NCI-H1930 (cell line): ENCODE measurements around the gene EPHA4.
"Not testable (repeated sequence)": the region's sequence is repeated elsewhere in the genome, so short reads cannot be mapped to it uniquely, and the experiment has no call there.

Experiments
- DNase-seq, 2 experiments: peaks; one replicate each; lab custom pipeline; 2025; lab: John Stamatoyannopoulos, UW

The EPHA4 gene

DNA sequence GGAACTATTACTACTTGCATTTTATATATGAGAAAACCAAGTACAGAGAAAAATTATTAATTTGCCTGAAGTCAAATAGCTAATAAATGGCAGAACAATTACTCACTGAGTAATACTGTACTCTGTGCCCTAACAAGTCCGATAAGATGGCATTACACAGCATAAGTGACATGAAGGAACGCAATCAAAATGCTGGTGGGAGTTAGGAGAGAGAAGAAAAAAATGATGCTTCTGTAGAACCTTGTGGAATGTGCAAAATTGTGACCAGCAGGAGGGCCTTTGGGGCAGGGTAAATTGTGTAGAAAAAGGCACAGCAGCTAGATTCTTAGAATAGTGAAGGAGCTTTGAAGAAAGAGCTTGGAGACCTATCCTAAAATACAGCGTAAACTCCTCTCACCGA is 32.9 kb downstream of the EPHA4 start:
- no peak for DNase-seq

DNA sequence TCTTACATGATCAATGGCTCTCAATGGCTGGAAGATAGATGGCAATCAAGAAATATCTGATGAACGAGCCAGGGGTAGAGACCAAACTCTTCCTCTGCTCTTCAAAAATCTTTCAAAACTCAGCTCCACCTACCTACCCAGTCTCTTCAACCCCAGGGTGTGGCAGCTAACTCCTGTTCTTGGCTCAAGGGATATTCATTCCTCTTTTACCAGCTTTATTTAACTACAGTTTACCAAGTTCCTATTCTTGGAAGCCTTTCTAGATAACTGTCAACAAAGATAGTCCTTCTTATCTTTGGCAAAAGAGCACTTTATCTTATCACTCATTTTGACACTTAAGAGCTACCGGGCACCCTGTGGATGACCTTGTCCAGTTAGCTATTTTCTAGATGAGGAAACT is 36.3 kb downstream of the EPHA4 start:
- DNase-seq: no peak

DNA sequence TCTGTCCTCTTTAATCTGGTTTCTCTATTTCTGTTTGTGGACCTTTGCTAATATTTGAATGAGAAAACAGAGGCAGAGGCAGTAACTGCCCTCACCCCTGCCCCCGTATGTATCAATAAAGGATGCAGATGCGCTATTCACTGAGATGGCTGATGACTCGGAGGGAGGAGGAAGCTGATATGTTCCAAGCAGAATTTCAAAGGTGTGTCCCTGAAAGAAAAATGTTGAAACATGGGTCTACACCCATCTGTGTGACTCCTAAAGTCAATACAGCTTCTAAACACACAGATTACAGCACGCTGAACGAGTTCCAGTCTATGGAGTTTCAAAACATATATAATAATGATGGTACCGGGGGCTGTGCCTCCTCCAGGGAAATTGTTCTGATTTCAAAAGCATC is 38.8 kb downstream of the EPHA4 start:
- no peak for DNase-seq

DNA sequence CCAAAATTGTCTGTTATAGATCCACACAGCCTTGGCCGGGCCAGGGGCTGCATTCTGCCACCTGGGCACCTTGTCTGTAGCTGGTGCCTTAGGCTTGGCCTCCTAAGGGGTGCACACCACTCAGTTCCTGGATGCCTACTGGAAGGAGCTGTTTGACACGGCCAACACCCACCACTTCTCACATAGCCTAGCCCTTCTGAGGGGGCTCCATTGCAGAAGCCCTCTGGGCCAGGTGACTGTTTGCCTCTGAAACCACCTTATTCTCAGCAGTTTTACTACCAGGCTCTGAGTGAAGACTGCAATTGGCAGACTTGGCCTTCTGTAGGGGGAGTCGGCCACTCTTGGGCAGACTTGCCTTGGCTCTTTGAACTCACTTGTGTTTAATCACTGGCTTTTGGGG is 39.5 kb downstream of the EPHA4 start:
- DNase-seq: no peak

DNA sequence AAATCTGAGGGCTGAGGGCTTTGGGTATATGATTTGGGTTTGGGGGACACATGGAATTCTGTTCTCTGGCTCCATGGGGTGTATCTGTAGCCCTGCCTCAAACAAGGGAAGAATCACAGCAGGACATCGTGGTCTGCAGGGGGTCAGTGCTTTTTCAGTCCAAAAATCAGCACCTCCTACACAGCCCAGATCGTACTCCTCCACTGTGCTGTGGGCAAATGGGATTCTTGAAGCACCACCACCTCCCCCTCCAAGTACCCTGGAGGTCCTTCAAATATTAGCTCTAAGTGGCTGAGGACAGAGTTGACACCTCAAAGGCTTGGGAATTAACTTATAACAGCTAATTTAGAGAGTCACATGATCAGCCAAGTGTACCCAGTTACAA is 41.5 kb downstream of the EPHA4 start:
- no peak for DNase-seq

DNA sequence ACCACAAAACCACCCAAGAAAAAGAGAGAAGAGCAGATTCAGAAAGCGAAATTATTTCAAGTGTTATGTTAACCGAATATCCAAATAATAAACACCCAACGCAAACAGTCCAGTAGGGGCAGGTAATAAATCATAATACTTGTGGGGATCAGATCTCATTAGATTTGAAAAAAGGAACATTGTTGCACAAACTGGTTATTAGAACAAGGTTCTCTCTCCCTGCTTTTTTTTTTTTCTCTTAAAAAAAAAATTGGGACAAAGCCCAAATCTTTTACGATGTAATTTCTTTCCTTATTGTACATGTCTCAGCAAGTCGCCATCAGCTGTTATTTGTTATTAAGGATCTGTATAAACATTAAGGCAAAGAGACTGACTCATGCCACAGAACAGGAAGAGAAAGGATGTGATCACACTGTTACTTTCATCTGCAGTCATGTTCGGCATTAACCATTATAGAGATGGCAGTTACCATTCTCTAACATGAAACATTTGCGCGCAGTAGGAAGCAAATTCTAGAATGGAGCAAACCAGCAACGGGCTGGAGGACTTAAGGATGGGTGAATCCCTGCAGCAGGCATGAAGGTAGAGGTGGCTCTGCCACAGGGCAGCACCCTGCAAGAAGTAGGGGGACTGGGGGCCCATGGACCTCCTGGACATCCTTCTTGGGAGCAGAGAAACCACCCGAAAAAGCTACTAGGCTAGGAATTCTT is 42.0 kb downstream of the EPHA4 start:
- no peak for DNase-seq

DNA sequence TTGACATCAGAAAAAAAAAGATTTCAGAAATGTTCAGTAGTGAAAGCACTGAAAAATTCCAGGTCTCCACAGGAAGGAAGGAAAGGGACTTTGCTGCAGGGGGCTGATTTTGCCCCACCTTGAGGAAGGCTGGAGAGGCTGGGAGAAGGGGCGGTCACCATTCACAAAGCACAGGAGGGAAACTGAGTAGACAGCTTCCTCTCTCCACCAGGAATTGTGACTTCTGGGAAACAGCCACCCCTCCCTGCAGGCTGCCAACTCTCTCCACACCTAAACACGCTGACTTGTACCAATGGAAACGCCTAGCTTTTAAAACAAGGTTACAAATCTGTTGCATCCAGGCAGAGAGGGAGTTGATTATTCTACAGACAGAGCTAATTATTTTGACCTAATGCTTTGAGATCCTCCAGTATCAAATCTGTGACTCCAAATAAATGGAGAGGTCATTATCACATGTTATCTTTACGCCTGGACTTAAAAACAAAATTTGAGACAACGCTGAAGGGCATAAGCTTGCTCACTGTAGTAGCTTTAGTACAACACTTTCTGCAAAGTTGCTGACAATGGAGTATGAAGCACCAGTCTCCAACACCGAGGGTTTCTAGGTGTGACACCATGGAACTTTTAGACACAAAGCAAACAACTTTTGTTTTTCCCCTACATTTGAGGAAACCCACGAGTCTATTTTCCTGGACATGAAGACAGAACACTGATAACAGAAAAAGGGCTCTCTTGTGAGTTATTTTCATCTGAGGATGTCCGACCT is 42.7 kb downstream of the EPHA4 start:
- no peak for DNase-seq

DNA sequence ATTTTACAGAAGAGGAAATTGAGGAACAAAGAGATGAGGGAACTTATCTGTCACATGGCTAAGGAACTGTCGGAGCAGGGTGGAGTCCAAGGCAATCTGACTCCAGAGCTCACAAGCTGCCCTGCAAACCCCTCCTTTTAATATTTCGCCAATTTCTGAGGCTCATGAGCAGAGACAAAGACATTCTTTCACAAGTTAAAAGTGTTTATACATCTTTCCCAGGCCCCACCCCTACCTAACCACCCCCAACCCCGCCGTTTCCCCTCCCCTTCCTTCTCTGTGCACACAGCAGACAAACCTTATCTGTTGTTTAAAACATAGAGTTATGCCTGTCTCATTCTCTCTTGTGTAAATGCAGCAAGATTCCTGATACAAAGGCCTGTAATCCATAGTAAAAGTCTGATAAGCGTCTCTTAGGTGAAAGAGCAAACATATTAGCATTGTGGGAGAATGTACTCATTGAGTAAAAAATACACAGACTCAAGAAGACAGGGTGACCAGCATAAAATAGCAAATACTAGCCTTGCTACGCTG is 44.3 kb downstream of the EPHA4 start:
- no peak for DNase-seq

DNA sequence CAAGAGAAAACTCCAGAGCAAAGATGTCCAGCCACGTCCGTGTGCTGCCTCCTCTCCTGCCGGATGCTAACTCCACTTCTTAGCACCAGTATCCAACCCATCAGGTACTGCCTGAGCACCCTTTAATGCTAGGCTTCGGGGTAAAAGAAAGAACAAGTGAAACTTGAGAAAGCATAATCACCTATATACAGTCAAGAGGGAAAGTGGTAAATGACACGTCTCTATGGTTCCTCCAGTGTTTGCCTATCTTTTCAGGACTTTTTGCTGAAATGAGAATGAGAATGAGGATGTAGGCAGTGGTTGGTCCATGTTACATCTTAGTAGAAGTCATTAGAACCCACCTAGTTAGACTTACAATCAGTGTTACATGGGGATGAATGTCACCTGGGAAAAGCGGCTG is 47.9 kb downstream of the EPHA4 start:
- DNase-seq: no peak

DNA sequence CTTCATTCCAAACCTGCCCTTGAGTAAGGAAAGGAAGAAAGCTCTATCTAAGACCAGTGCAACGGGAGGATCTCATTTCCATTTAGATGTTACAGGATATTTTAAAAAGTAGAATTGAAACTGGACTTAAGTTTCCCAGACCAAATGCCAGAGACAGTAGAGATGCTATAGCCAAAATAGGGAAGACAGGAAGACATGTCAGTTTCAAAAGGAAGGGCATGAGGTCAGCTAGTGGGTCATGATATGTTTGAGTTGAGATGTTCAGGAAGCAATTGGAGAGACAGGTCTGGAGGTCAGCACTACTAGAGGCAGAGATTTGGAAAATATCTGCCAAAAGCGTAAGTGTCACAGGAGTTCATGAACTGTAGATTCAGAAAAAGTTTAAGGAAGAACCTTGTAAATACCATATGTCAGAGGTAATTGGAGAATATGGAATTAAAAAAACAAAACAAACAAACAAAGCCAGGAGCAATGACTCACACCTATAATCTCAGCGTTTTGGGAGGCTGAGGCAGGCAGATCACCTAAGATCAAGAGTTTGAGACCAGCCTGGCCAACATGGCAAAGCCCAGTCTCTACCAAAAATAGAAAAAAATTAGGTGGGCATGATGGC is 50.8 kb downstream of the EPHA4 start:
- no peak for DNase-seq

DNA sequence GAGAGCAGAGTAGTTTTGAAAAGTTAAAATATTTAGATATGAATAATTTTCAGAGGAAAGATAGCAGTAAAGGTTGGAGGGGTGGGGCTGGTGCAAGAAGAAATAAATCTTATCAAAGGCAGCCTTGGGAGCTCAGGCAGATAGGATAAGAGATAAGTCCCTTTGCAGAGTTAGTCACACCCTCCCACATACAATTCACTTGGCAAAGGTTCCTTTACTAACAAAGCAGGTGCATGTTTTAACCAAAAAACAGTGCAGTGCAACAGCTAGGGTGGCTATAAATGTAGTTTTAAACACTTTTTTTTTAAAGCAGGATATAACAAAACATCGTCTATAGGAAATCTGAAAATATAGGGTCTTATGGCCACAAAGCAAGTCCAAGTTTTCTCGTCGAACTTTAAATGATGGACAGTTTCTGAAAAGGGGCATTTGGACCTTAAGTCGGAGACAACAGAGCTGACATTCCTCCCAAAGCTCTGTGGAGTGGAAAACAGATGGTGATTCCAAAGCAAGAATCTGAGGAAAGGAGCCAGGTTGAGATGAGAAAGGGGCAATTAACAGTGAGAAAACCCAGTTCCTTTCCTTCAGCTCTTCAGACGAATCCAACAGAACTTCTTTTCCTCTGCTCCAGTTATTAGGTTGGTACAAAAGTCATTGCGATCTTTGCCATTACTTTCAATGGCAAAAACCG is 53.0 kb downstream of the EPHA4 start:
- DNase-seq: no peak

DNA sequence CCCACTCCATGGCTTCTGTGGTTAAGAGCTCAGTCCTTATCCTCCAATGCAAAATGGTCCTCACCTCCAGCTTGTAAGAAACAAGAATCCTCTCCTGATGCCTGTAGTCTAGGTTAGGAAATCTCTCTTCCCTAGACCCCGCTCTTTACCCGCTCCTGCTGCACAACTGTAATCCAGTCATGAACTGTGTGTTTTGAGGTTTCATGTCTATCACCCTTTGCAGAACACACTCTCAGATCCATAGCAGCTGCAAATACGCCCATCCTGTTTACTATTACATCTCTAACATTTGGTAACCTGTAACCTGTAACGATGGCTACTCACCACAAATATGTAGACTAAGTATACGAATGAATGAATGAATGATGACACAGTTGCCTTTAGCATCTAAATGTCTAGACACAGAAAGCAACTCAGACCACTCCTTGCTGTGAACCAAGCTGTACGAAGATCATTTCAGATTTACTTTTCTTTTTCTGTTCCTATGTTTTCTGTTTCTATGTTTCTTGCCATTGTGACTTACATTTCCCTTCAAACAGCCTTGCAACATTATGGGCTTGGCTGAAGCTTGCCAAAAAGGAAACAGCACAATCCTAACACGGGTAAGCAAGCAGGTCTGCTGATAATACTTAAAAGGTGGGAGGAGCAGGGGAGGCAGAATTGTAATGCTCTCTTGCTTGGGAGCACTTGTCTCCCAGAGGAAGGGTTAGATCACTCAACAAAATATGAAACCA is 53.7 kb downstream of the EPHA4 start:
- DNase-seq: no peak

DNA sequence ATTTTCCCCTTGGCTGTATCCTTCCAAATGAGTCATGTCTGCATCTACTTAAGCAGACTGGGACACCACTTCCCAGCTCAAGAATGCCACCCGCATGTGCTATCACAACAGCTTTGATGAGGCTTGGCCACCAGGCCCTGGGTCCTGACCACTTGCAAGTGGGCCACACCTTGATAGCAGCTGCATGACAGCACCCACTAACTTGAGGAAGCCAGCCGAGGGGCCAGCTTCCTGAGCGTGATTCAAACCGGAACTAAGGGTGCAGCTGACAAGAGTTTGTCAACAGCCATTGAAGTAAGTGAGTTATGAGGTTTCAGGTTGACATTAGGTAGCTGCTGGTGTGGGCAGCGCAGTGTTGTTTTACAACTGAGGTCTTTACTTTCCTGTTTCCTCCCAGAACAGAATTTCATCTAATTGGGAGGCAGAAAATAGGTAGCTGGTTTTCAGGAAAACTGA is 54.4 kb downstream of the EPHA4 start:
- no peak for DNase-seq

DNA sequence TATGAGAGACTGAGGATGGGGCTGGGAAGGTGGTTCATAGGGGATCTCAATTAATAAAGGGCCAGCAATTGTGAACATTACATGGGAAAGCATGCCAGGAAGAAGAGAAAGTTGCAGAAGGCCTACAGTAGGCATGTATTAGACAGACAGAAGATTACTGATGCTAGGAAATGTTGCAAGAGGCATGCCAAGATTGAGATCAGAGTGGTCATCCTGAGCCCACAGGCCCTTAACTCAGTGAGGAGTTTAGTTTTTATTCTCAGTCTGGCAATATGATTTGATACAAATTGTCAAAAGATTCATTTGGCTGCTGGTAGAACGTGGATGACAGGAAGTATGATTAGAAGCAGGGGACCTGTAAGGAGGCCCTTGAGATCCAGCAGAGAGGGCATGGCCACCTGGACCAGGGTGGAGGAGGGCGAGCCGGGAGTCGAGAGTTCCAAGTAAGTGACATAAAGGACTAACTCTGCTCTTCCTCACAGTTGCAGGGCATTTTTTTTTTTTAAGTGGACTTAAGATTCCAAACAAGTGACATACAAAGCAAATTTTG is 54.9 kb downstream of the EPHA4 start:
- no peak for DNase-seq

DNA sequence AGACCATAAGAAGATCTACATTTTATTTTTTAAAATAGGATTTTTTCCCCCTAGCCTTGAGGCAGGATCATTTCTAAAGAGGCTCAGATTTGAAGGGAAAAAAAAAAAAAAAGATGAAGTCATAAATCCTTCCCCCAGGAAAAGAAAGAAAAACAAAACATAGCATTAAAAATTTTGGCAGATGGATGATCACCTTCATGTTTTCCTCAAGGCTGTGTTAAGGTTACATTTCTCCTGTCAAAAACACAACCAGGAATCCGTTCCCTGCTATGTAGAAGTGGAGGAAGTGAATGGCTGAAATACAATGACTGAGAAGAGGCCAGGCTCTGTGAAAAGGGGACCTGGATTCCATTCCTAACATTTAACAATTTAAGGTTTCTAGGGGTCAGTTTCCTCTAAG is 56.2 kb downstream of the EPHA4 start:
- DNase-seq: no peak

DNA sequence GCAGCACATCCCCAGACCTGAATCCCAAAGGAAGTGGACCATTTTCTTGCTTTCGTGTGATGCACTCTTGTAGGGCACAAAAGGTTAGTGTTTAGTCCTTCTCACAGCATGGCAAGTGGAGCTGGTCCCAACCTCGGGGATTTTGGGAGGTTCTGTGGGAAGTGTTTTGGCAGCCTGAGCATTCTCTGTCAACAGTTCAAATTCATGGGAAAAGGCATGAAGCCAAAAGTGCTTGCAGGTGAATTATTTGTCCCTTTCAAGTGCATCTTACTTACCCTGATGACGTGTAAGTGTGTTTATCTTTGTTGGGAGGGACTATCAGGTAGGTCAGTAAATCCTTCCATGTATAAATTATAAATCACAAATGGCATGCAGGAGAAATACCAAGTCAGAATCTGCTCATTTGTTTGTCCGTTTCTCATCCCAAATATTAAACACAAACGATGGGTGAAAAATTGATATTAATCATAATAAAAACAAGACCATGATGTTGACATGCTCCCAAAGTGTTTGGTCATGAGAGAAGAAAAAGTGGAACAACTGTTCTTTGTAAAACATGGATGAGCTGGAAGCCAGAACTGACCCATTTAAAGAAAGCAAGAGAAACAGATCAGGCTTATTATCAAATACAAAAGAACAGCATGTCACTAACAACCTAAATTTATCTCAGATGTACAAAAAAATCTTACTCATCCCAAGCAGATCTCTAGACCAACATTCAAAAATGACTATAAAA is 57.6 kb downstream of the EPHA4 start:
- no peak for DNase-seq

DNA sequence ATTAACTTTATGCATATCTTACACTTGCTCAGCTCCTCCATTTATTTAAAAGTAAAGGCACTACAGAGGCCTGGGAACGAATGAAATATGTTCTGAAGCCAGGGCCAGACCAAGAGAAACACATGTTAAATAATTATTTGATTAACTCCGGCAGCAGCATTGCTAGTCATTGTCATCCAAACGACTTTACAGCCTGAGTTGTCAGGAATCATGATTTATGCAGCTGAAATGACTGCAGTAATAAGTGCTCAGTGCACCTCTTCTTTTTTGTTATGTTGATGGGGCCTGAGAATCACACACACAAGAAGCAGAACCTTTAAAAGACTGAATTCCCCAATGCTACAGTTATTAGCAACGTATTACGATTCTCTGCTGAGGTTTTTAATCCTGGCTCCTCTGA is 58.9 kb downstream of the EPHA4 start:
- no peak for DNase-seq

DNA sequence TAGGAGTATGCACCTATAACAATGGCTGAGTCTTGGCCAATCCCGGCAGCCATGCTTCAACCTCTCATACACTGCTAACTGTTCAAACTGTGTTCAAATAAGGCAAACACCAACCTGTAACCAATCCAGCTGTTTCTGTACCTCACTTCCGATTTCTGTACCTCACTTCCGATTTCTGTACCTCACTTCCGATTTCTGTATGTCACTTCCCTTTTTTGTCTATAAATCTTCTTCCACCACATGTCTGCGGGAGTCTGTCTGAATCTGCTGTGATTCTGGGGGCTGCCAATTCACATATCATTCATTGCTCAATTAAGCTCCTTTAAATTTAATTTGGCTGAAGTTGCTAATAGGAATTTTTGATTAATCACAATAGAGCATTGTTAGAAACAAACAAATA is 60.8 kb downstream of the EPHA4 start:
- not testable (repeated sequence) for DNase-seq

DNA sequence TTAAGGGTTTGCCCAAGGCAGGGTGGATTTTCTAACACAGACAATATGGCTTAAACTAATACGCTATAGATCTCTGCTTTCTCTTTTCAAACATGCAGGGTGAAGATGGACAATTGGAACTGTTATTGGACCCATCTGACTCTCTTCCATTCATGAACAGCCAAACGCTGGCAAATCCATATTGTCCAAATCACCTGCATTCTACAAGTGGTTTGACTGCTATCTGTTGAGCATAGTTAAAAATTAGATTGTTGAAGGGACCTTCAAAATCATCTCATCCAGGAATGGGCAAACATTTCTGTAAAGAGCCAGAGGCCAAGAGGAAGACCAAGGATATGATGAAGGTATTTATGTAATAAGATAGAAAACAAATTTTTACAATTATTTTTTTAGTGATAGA is 65.6 kb downstream of the EPHA4 start:
- DNase-seq: no peak

DNA sequence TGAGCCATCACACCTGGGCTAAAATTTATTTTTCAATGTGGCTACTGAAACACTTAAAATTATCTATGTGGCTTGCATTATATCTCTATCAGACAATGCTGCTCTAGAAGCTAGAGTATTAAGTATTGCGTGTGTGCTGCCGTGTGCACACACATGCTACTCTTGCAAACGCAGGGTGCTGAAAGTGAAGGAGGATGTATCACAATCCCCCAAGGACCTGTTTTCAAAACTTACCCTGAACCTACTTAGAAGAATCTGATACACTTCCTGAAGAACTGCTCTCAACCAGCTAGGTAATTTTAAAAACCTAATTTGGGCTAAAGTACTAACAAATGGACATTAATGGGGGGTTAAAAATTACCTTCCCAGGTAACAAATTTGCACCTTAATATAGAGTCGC is 66.5 kb downstream of the EPHA4 start:
- DNase-seq: no peak

DNA sequence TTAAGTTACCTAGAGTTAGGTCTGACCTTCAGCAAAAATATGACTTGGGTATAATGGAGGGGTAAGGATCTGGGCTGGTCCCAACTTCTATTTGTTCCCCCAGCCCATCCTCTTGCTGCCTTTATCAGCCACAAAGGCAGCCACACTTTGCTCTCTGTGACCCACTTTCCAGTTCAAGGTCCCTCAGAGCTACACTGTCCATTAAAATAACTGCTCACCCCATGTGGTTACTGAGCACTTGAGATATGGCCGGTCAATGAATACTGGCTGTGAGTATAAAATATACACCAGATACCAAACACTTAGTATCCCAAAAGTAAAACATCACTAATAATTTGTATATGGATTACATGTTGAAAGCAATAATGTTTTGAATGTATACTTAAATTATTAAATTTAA is 67.2 kb downstream of the EPHA4 start:
- DNase-seq: no peak
